ENCODE measurements around the gene FRMD5.
A peak's percentile ranks its signal among the peaks of the same experiment; 100 is the strongest.

Gene FRMD5

GRCh38 chr15:44207643-44208042, 12.6 kb upstream of the FRMD5 start:
- Histone ChIP-seq H3K18ac (ENCODE audit: low read depth in 1 of 2, low read length in 2 of 2) (no peak overlapping the region), H2BK5ac (ENCODE audit: low read depth, low read length, poor library complexity, severe bottlenecking) (no peak overlapping the region), H3K4me3 (ENCODE audit: insufficient read depth in 1 of 2, low read depth in 1 of 2, low read length in 2 of 2) (no peak overlapping the region), H3K4ac (ENCODE audit: low read depth in 1 of 2, low read length in 2 of 2) (no peak overlapping the region), H3K23ac (ENCODE audit: low read length in 2 of 2) (no peak overlapping the region), H3K79me1 (replicated peaks; ENCODE audit: low read length, poor library complexity, severe bottlenecking) (no peaks in the 10 kb centered on the region), H4K91ac (ENCODE audit: low read length) (no peak overlapping the region), H2AFZ (ENCODE audit: low read depth, low read length) (no peak overlapping the region), H4K8ac (ENCODE audit: low read length) (no peak overlapping the region), H2AK5ac (ENCODE audit: low read length, severe bottlenecking) (no peak overlapping the region), H2BK15ac (ENCODE audit: low read depth, poor library complexity, severe bottlenecking) (no peak overlapping the region), H3K27ac (ENCODE audit: low read length, poor library complexity, severe bottlenecking) (peak overlapping the region; percentile 70), H3K14ac (ENCODE audit: low read length in 2 of 2) (no peak overlapping the region), H2BK120ac (ENCODE audit: low read depth, low read length) (no peak overlapping the region), H3K4me1 (ENCODE audit: control insufficient read depth, insufficient read depth, low read depth, low read length) (peaks cover 6% of the 10 kb centered on the region), H3K36me3 (ENCODE audit: control insufficient read depth in 1 of 2, insufficient read depth in 2 of 2, low read depth in 1 of 2, low read length in 2 of 2) (no peaks in the 10 kb centered on the region), H3K9ac (ENCODE audit: low read length) (peak overlapping the region; percentile 44), H3K4me2 (ENCODE audit: low read length, poor library complexity, severe bottlenecking) (no peak overlapping the region), H3K27me3 (ENCODE audit: control insufficient read depth in 1 of 2, insufficient read depth in 1 of 2, low read length in 2 of 2) (no peaks in the 10 kb centered on the region), H2BK12ac (ENCODE audit: low read length in 2 of 2) (no peak overlapping the region), H3K9me3 (ENCODE audit: control insufficient read depth, low read length) (no peaks in the 10 kb centered on the region)
- no peak for DNase-seq
- WGBS: no CpG with 5 or more reads among the region's 2 CpGs

GRCh38 chr15:44199393-44199792, 4.3 kb upstream of the FRMD5 start:
- no peak overlapping the region for H2BK12ac ChIP-seq (ENCODE audit: low read length in 2 of 2)
- no peak overlapping the region for H3K14ac ChIP-seq (ENCODE audit: low read length in 2 of 2)
- H3K4me1 ChIP-seq (ENCODE audit: control insufficient read depth, insufficient read depth, low read depth, low read length): peaks cover 2% of the 10 kb centered on the region
- no peak overlapping the region for H4K91ac ChIP-seq (ENCODE audit: low read length)
- H2BK15ac ChIP-seq (ENCODE audit: low read depth, poor library complexity, severe bottlenecking): no peak overlapping the region
- H3K79me1 ChIP-seq (replicated peaks; ENCODE audit: low read length, poor library complexity, severe bottlenecking): no peaks in the 10 kb centered on the region
- no peaks in the 10 kb centered on the region for H3K27me3 ChIP-seq (ENCODE audit: control insufficient read depth in 1 of 2, insufficient read depth in 1 of 2, low read length in 2 of 2)
- H2BK5ac ChIP-seq (ENCODE audit: low read depth, low read length, poor library complexity, severe bottlenecking): no peak overlapping the region
- no peak overlapping the region for H3K4me3 ChIP-seq (ENCODE audit: insufficient read depth in 1 of 2, low read depth in 1 of 2, low read length in 2 of 2)
- no peak overlapping the region for H3K4me2 ChIP-seq (ENCODE audit: low read length, poor library complexity, severe bottlenecking)
- no peak overlapping the region for H3K27ac ChIP-seq (ENCODE audit: low read length, poor library complexity, severe bottlenecking)
- H3K36me3 ChIP-seq (ENCODE audit: control insufficient read depth in 1 of 2, insufficient read depth in 2 of 2, low read depth in 1 of 2, low read length in 2 of 2): no peaks in the 10 kb centered on the region
- no peak for DNase-seq
- no peak overlapping the region for H3K9ac ChIP-seq (ENCODE audit: low read length)
- no peaks in the 10 kb centered on the region for H3K9me3 ChIP-seq (ENCODE audit: control insufficient read depth, low read length)
- H4K8ac ChIP-seq (ENCODE audit: low read length): no peak overlapping the region
- WGBS: 47% methylated on average over 3 of the region's 3 CpGs
- H3K18ac ChIP-seq (ENCODE audit: low read depth in 1 of 2, low read length in 2 of 2): no peak overlapping the region
- H2AFZ ChIP-seq (ENCODE audit: low read depth, low read length): no peak overlapping the region
- no peak overlapping the region for H3K23ac ChIP-seq (ENCODE audit: low read length in 2 of 2)
- no peak overlapping the region for H2AK5ac ChIP-seq (ENCODE audit: low read length, severe bottlenecking)
- no peak overlapping the region for H3K4ac ChIP-seq (ENCODE audit: low read depth in 1 of 2, low read length in 2 of 2)
- H2BK120ac ChIP-seq (ENCODE audit: low read depth, low read length): no peak overlapping the region

- H2BK120ac ChIP-seq (ENCODE audit: low read depth, low read length): no peak overlapping the region
- no peak overlapping the region for H2BK15ac ChIP-seq (ENCODE audit: low read depth, poor library complexity, severe bottlenecking)
- H3K79me1 ChIP-seq (replicated peaks; ENCODE audit: low read length, poor library complexity, severe bottlenecking): peaks cover 4% of the 10 kb centered on the region
- H3K4ac ChIP-seq (ENCODE audit: low read depth in 1 of 2, low read length in 2 of 2): no peak overlapping the region
- 1% methylated on average over 50 of the region's 74 CpGs for WGBS
- peak overlapping the region; percentile 53 for H2BK5ac ChIP-seq (ENCODE audit: low read depth, low read length, poor library complexity, severe bottlenecking)
- H2AK5ac ChIP-seq (ENCODE audit: low read length, severe bottlenecking): no peak overlapping the region
- peaks cover 3% of the 10 kb centered on the region for H3K4me1 ChIP-seq (ENCODE audit: control insufficient read depth, insufficient read depth, low read depth, low read length)
- DNase-seq: peak; percentile 59
- no peak overlapping the region for H4K8ac ChIP-seq (ENCODE audit: low read length)
- H3K9me3 ChIP-seq (ENCODE audit: control insufficient read depth, low read length): no peaks in the 10 kb centered on the region
- H3K4me3 ChIP-seq (ENCODE audit: insufficient read depth in 1 of 2, low read depth in 1 of 2, low read length in 2 of 2): peak overlapping the region; percentile 79 to 90
- peak overlapping the region; percentile 88 for H3K9ac ChIP-seq (ENCODE audit: low read length)
- H3K4me2 ChIP-seq (ENCODE audit: low read length, poor library complexity, severe bottlenecking): peak overlapping the region; percentile 69
- H3K18ac ChIP-seq (ENCODE audit: low read depth in 1 of 2, low read length in 2 of 2): peak overlapping the region in 1 of 2 experiments; percentile 31
- H2AFZ ChIP-seq (ENCODE audit: low read depth, low read length): peak overlapping the region; percentile 72
- H3K36me3 ChIP-seq (ENCODE audit: control insufficient read depth in 1 of 2, insufficient read depth in 2 of 2, low read depth in 1 of 2, low read length in 2 of 2): no peaks in the 10 kb centered on the region
- peak overlapping the region; percentile 20 for H3K27ac ChIP-seq (ENCODE audit: low read length, poor library complexity, severe bottlenecking)
- H3K14ac ChIP-seq (ENCODE audit: low read length in 2 of 2): peak overlapping the region in 1 of 2 experiments; percentile 22
- no peak overlapping the region for H4K91ac ChIP-seq (ENCODE audit: low read length)
- no peak overlapping the region for H2BK12ac ChIP-seq (ENCODE audit: low read length in 2 of 2)
- H3K27me3 ChIP-seq (ENCODE audit: control insufficient read depth in 1 of 2, insufficient read depth in 1 of 2, low read length in 2 of 2): no peaks in the 10 kb centered on the region
- no peak overlapping the region for H3K23ac ChIP-seq (ENCODE audit: low read length in 2 of 2)
These were observed 534 bp downstream of the FRMD5 start for GRCh38 chr15:44194323-44195150.

DNA sequence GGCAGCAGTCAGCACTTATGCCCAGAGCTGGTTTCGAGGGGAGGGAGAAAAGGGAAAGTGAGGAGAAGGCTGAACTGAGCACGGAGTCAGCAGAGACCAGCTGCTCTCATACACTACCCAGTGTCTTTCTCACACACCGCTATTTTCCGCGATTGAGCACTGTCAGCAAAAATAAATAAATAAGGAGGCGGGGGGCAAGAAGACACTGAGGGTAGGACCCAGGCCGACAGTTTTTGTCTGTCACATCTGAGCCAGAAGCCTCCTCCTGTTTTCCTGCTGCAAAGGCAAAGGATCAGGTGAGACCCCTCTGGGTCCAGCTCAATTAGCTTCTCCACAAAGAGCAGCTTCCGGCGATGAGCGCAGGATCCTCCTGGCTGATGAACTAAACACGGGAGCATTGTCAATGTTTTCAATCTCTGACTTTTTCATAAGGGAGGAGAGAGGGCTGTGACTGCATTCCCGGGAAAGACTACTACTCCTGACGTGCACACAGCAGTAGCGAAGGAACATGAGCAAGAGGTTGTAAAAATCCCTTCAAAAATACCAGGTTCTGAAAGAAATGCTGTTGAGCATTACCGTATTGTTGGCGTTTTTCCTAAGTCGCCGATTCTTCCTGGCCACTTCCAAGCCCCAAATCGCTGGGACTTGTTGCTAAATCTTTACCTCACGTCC, 1.3 kb downstream of the FRMD5 start:
- H2AK5ac ChIP-seq (ENCODE audit: low read length, severe bottlenecking): no peak overlapping the region
- peaks cover 3% of the 10 kb centered on the region for H3K4me1 ChIP-seq (ENCODE audit: control insufficient read depth, insufficient read depth, low read depth, low read length)
- peak overlapping the region; percentile 69 for H3K4me2 ChIP-seq (ENCODE audit: low read length, poor library complexity, severe bottlenecking)
- no peak overlapping the region for H3K23ac ChIP-seq (ENCODE audit: low read length in 2 of 2)
- H2BK15ac ChIP-seq (ENCODE audit: low read depth, poor library complexity, severe bottlenecking): no peak overlapping the region
- no peak overlapping the region for H2BK5ac ChIP-seq (ENCODE audit: low read depth, low read length, poor library complexity, severe bottlenecking)
- peak overlapping the region; percentile 20 for H3K27ac ChIP-seq (ENCODE audit: low read length, poor library complexity, severe bottlenecking)
- no peak overlapping the region for H3K18ac ChIP-seq (ENCODE audit: low read depth in 1 of 2, low read length in 2 of 2)
- H3K14ac ChIP-seq (ENCODE audit: low read length in 2 of 2): no peak overlapping the region
- no peak overlapping the region for H4K91ac ChIP-seq (ENCODE audit: low read length)
- no peaks in the 10 kb centered on the region for H3K9me3 ChIP-seq (ENCODE audit: control insufficient read depth, low read length)
- no peak overlapping the region for H4K8ac ChIP-seq (ENCODE audit: low read length)
- H2AFZ ChIP-seq (ENCODE audit: low read depth, low read length): no peak overlapping the region
- 7% methylated on average over 20 of the region's 20 CpGs for WGBS
- no peak overlapping the region for H2BK12ac ChIP-seq (ENCODE audit: low read length in 2 of 2)
- H3K36me3 ChIP-seq (ENCODE audit: control insufficient read depth in 1 of 2, insufficient read depth in 2 of 2, low read depth in 1 of 2, low read length in 2 of 2): no peaks in the 10 kb centered on the region
- no peak overlapping the region for H3K4ac ChIP-seq (ENCODE audit: low read depth in 1 of 2, low read length in 2 of 2)
- H3K4me3 ChIP-seq (ENCODE audit: insufficient read depth in 1 of 2, low read depth in 1 of 2, low read length in 2 of 2): peak overlapping the region; percentile 79 to 90
- no peaks in the 10 kb centered on the region for H3K27me3 ChIP-seq (ENCODE audit: control insufficient read depth in 1 of 2, insufficient read depth in 1 of 2, low read length in 2 of 2)
- no peak overlapping the region for H2BK120ac ChIP-seq (ENCODE audit: low read depth, low read length)
- peak overlapping the region; percentile 88 for H3K9ac ChIP-seq (ENCODE audit: low read length)
- DNase-seq: peak; percentile 33
- peaks cover 6% of the 10 kb centered on the region for H3K79me1 ChIP-seq (replicated peaks; ENCODE audit: low read length, poor library complexity, severe bottlenecking)

Data from mesenchymal stem cell (in vitro differentiated cells and primary cell).